Endodermal cell (in vitro differentiated cells): Measurements from ENCODE around the gene USP6NL. TPM values are rescaled to one million over a fixed set of nuclear protein-coding genes. Genes with fewer than 3 reads are reported as not detected.
"Not testable (repeated sequence)": the region's sequence is repeated elsewhere in the genome, so short reads cannot be mapped to it uniquely, and the experiment has no call there.

Source experiments
- DNase-seq: peaks from one replicate; pipeline ENCODE4 v3.0.0-alpha.2; 2017
- H3K27ac ChIP-seq: 2 replicates; pipeline ENCODE4 v1.5.1; 2013; ENCODE audit warnings: mild to moderate bottlenecking, low read depth, low read length, moderate library complexity
- H3K27me3 ChIP-seq: 2 replicates; pipeline ENCODE4 v1.6.1; 2013; ENCODE audit warnings: mild to moderate bottlenecking, low read length, moderate library complexity; ENCODE audit not compliant: insufficient read depth, control insufficient read depth, poor library complexity, severe bottlenecking
- H3K36me3 ChIP-seq: 2 replicates; pipeline ENCODE4 v1.7.0; 2013; ENCODE audit warnings: mild to moderate bottlenecking, low read length, moderate library complexity; ENCODE audit not compliant: control insufficient read depth, insufficient read depth
- H3K4me1 ChIP-seq: one replicate; pipeline ENCODE4 v1.7.0; 2013; ENCODE audit warnings: low read length; ENCODE audit not compliant: control insufficient read depth, insufficient read depth
- H3K4me3 ChIP-seq: 2 replicates; pipeline ENCODE4 v1.5.1; 2013; ENCODE audit warnings: mild to moderate bottlenecking, low read length, moderate library complexity
- H3K9ac ChIP-seq: 2 replicates; pipeline ENCODE4 v1.6.1; 2013; ENCODE audit warnings: mild to moderate bottlenecking, low read length, moderate library complexity; ENCODE audit not compliant: poor library complexity, severe bottlenecking; ENCODE audit errors: extremely low read depth
- H3K9me3 ChIP-seq: 2 replicates; pipeline ENCODE4 v1.6.1; 2013; ENCODE audit warnings: mild to moderate bottlenecking, low read length, moderate library complexity; ENCODE audit not compliant: control insufficient read depth
- H3K27ac Mint-ChIP-seq: 2 replicates; pipeline ENCODE4 v1.8.0; 2020; ENCODE audit warnings: mixed read lengths
- H3K27me3 Mint-ChIP-seq: 2 replicates; pipeline ENCODE4 v1.8.0; 2021; ENCODE audit warnings: mild to moderate bottlenecking, mixed read lengths; ENCODE audit not compliant: insufficient read depth
- H3K36me3 Mint-ChIP-seq: 2 replicates; pipeline ENCODE4 v1.8.0; 2020; ENCODE audit warnings: low read depth, mixed read lengths
- H3K4me1 Mint-ChIP-seq: 2 replicates; pipeline ENCODE4 v1.8.0; 2020; ENCODE audit warnings: mixed read lengths
- H3K4me3 Mint-ChIP-seq: 2 replicates; pipeline ENCODE4 v1.8.0; 2020; ENCODE audit warnings: mild to moderate bottlenecking, moderate library complexity, mixed read lengths
- H3K9me3 Mint-ChIP-seq: 2 replicates; pipeline ENCODE4 v1.8.0; 2020; ENCODE audit warnings: mild to moderate bottlenecking, mixed read lengths
- WGBS, 2 experiments: methylation state at CpG; one replicate each; pipeline versions ENCODE4 v1.1.5 to v1.1.7; 2013; ENCODE audit warnings: missing lambda C conversion rate in 2 of 2, mixed read lengths in 1 of 2; ENCODE audit not compliant: insufficient coverage in 1 of 2, insufficient read length in 1 of 2; 5-methylcytosine and 5-hydroxymethylcytosine counted together
- total RNA-seq, 2 donors: library from RNA; stranded (reverse); fragmentation: NEBNext Ultra II Directional in 1 of 2; extraction: Animal tissue kit (Norgen Biotek cat#: 25700) in 1 of 2; gene quantifications; 2 replicates in 1 of 2; 3 replicates in 1 of 2; pipeline ENCODE4 v1.2.1, GENCODE V29; 2021
- TF ChIP-seq, protein P1 (sequence below): fragments of 200-600 bp; sonication (generic); conservative IDR thresholded peaks from 2 replicates; pipeline ENCODE4 v1.5.0; 2021; ENCODE audit warnings: antibody characterized with exemption, mild to moderate bottlenecking

The USP6NL gene
- total RNA-seq, 2 donors from 2014 or later: 20.6 to 22.9 TPM

DNA sequence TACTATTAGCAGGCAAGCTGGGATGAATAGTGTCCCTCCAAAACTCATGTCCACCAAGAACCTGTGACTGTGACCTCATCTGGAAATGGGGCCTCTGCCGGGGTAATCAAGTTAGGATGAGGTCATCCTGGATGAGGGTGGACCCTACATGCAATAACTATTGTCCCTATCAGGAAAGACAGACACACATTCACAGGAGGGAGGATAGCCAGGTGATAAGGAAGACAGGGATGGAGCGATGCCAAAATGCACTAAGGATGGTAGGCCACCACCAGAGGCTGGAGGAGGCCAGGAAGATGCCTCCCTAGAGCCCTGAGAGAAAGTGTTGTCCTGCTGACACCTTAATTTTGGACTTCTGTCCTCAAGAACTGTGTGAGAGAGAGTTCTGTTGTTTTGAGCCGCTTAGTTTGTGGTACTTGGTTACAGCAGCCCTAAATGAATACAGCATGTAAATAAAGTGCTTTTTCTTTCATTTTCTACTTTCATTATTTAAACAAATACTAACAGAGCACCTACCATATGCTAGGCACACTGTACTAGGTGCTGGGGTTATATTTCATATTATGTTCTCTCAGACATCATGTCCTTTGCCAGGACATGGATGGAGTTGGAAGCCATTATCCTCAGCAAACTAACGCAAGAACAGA, 111.9 kb downstream of the USP6NL start:
- TF ChIP-seq, protein P1, sequence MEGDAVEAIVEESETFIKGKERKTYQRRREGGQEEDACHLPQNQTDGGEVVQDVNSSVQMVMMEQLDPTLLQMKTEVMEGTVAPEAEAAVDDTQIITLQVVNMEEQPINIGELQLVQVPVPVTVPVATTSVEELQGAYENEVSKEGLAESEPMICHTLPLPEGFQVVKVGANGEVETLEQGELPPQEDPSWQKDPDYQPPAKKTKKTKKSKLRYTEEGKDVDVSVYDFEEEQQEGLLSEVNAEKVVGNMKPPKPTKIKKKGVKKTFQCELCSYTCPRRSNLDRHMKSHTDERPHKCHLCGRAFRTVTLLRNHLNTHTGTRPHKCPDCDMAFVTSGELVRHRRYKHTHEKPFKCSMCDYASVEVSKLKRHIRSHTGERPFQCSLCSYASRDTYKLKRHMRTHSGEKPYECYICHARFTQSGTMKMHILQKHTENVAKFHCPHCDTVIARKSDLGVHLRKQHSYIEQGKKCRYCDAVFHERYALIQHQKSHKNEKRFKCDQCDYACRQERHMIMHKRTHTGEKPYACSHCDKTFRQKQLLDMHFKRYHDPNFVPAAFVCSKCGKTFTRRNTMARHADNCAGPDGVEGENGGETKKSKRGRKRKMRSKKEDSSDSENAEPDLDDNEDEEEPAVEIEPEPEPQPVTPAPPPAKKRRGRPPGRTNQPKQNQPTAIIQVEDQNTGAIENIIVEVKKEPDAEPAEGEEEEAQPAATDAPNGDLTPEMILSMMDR: no peak
- no peak overlapping the region for H3K27ac Mint-ChIP-seq
- peaks cover 3% of the 10 kb centered on the region for H3K36me3 ChIP-seq
- no peaks in the 10 kb centered on the region for H3K9me3 Mint-ChIP-seq
- no peaks in the 10 kb centered on the region for H3K9me3 ChIP-seq
- H3K9ac ChIP-seq: no peak overlapping the region
- H3K27me3 ChIP-seq: no peaks in the 10 kb centered on the region
- H3K4me3 Mint-ChIP-seq: no peak overlapping the region
- H3K4me1 ChIP-seq: no peaks in the 10 kb centered on the region
- no peak for DNase-seq
- no peaks in the 10 kb centered on the region for H3K27me3 Mint-ChIP-seq
- peaks cover 7% of the 10 kb centered on the region for H3K4me1 Mint-ChIP-seq
- 96 to 100% methylated on average over 3 to 4 of the region's 4 CpGs for WGBS, 2 experiments
- H3K27ac ChIP-seq: no peak overlapping the region
- H3K36me3 Mint-ChIP-seq: peaks cover 6% of the 10 kb centered on the region
- no peak overlapping the region for H3K4me3 ChIP-seq

DNA sequence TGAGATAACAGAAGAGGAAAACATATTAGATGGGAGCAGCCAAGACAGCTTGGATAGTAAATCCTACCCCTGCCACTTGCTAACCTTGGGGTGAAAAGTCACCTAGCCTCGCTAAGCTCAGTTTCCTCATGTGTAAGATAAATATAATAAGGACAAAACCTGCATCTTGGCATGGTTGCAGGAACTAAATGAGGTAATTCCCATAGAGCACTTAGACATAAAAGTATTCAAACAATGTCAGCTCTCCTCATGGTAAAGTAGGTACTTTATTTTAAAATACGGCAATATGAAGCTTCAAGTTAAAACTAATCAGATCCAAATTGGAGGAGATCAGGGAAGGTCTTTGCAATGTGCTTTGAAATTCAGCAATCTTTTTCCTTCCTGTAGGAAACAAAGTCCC, 113.1 kb downstream of the USP6NL start:
- H3K9me3 ChIP-seq: no peaks in the 10 kb centered on the region
- H3K4me1 ChIP-seq: no peaks in the 10 kb centered on the region
- Mint-ChIP-seq H3K36me3 (peaks cover 17% of the 10 kb centered on the region), H3K9me3 (no peaks in the 10 kb centered on the region), H3K4me3 (no peak overlapping the region), H3K27me3 (no peaks in the 10 kb centered on the region), H3K27ac (no peak overlapping the region), H3K4me1 (peaks cover 3% of the 10 kb centered on the region)
- no peaks in the 10 kb centered on the region for H3K27me3 ChIP-seq
- TF ChIP-seq, protein P1: no peak
- H3K27ac ChIP-seq: no peak overlapping the region
- 90 to 100% methylated on average over 1 to 2 of the region's 2 CpGs for WGBS, 2 experiments
- DNase-seq: no peak
- peaks cover 13% of the 10 kb centered on the region for H3K36me3 ChIP-seq
- H3K4me3 ChIP-seq: no peak overlapping the region
- H3K9ac ChIP-seq: no peak overlapping the region

DNA sequence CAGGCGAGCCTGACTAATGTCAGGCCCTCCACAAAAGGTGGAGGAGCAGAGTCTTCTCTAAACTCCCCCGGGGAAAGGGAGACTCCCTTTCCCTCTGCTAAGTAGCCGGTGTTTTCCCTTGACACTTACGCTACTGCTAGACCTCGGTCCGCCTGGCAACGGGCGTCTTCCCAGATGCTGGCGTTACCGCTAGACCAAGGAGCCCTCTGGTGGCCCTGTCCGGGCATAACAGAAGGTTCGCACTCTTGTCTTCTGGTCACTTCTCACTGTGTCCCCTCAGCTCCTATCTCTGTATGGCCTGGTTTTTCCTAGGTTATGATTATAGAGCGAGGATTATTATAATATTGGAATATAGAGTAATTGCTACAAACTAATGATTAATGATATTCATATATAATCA, 116.5 kb downstream of the USP6NL start:
- 57 to 76% methylated on average over 6 to 11 of the region's 13 CpGs for WGBS, 2 experiments
- not testable (repeated sequence) for H3K27me3 ChIP-seq

More for the DNA sequence above, 116.5 kb downstream of the USP6NL start:
- H3K36me3 ChIP-seq: peaks cover 36% of the 10 kb centered on the region
- H3K9me3 Mint-ChIP-seq, H3K27ac ChIP-seq, H3K4me1 Mint-ChIP-seq, H3K9ac ChIP-seq, H3K27ac Mint-ChIP-seq, H3K9me3 ChIP-seq, H3K4me3 Mint-ChIP-seq, H3K4me3 ChIP-seq, DNase-seq, H3K4me1 ChIP-seq, H3K27me3 Mint-ChIP-seq: not testable (repeated sequence)
- TF ChIP-seq, protein P1: peak; percentile 79
- peaks cover 35% of the 10 kb centered on the region for H3K36me3 Mint-ChIP-seq
